Activated CD4-positive, CD25-positive, alpha-beta regulatory T cell treated with anti-CD3 and anti-CD28 coated beads, Interleukin-2, amount 50 U/mL, for 72 hours (primary cell): ENCODE results near the gene PGAP1.
"Not testable (repeated sequence)": the region's sequence is repeated elsewhere in the genome, so short reads cannot be mapped to it uniquely, and the experiment has no call there.

Experiments
- DNase-seq: peaks from one replicate; pipeline ENCODE4 v3.0.0; 2021

The PGAP1 gene

DNA sequence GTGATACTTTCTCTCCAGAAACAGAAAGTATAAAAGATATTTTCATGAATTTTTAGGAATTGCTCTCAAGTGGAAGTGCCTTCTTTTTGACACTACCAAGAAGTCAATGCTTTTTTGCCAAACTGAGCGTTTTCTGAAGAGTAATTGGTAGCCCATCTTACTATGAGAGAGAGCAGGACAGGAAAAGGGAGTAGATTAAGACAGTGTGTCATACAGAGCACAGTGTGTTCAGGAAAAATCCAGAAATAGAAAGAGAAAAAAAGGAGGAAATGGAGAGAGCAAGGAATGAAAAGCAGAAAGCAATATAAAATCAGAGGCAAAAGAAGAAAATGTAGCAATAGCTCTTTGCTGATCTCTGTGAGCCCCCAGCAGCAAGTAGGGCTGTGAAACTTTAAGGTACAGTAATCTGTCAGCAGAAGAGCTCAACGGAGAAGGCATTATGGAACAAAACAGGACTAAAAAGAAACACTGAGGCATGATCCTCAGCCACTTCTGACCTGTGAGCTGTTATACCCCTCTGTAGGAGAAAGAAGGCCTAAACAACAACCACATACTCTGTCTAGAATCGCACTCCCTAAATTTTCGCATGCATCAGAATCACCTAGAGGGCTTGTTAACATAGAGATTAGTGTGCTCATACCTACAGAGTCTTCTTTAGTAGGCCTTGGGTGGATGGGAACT, 15.0 kb upstream of the PGAP1 start:
- no peak for DNase-seq

- DNase-seq = no peak
Measured at GRCh38 chr2:196939371-196939770, 12.9 kb upstream of the PGAP1 start.

- DNase-seq = no peak
Measured at GRCh38 chr2:196935432-196935831, 8.9 kb upstream of the PGAP1 start.

- no peak for DNase-seq
Measured at GRCh38 chr2:196934672-196935071, 8.2 kb upstream of the PGAP1 start.

DNA sequence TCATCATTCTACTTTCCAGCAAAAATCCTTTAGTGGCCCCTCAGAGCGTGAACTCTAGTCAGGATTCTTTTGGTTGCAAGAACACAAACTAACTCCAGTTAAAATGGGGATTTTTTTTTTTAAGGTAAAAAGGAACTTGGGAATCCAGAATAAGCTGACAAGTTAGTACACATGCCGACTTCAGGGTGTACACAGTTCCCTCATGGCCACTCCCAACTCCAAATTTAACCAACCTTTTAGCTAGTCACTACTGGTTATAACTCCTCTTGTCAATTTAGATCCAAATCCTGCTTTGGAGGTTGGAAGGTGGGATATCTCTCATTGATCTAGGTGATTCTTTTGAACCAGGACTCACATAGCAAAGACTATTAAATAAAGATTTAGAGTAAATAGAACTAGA, 5.0 kb upstream of the PGAP1 start:
- DNase-seq = no peak

DNA sequence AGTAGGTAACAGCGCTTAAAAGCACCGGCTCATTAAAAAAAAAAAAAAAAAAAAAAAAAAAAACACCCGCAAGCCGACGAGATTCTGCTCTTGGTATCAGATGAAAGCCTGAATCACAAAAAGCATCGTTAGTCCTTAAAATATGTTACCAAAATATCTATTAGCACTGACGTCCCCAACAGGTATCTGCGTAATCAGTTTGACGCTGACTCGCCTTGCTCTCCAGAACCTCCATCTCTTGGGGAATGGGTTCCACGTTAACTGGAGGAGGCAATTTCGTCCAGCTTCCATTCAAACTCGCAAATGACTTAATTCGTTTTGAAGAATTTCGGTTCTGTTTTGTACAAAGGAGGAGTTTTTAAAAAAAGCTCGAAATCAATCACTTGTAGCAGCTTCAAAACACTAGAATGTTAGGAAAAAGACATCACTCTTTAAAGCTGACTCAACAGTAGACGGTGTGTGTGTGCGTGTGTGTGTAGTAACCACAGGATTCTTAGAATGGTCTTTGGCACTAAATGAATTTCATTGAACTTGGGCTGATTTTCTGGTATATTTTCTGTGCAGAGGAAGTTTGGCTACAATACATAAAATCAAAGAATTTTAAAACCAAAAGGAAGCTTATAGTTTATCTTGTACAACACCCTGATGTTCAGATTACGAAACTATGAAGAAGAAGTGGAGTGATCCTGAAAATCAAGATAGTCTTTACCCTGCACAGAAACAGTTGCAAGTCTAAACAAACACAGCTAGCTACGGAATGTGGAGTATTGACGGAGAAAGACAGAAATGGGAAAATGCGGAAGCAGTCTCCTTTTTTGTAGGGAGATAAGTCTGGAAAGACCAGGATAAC, 1.1 kb upstream of the PGAP1 start:
- DNase-seq = no peak

GRCh38 chr2:196925768-196926561, 542 bp downstream of the PGAP1 start:
- peak; percentile 45 for DNase-seq

DNA sequence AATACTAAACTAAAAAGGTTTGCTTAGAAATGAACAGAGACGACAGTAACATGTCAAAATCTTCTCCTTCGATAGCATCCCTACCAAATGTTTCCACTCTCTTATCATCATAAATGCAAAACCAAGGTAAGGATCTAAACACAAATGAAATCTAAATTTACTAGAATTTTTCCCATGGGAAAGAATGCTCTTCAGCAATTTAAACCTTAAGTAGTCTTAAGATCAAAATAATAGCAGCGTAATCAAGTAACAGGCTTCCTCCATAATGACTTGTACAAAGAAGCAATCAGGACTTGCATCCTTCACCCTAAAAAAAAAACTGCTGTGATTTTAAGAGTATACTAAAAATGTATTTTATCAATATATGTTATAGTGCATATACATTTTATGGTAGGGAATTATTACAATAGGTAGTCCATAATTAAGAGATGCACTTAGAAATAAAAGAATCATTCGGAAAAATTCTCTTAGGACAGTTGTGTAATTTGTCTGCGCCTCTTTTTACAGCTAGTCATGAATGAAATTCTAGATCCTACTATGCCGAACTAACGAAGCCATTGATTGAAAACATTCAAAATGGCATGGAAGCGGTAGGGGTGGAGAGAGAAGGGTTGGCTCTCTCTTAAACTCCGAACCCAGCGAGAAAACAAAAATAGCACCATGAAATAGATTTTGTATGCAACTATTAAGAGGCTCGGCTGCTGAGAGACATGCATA, 1.3 kb downstream of the PGAP1 start:
- no peak for DNase-seq

DNA sequence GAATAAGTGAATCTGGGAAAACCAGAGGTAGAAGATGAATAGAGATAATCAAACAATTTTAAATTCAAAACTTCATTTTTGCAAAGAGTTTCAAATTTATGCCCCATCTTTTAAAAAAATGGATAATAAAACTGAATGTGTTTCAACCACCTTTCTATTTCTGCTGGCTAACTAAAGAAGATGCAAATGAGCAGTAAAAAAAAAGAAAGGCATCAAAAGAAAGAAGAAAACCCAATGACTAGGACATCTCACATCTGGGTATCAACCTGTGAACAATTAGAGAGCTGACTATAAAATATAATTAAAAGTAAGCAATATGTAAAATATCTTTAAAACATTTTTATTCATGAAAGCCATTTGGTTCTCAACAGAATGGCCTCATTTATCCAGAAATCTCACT, 2.5 kb downstream of the PGAP1 start:
- DNase-seq = no peak

DNA sequence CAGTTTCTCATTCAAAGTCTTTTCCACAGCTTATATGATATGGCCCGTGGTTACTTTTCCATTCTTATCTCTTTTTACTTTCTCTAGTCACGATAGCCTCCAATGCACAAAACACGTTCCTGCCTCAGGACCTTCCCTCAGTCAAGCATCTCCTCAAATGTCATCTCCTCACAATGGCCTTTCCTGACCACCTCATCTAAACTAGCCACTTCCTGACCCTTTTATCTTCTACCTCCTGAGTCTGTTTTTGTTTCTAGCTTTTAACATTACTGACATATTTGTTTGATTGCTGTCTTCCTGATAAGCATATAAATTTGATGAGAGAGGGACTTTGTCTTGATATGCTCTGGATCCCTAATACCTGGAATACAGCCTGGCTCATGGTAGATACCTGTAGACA, 7.6 kb downstream of the PGAP1 start:
- DNase-seq = no peak

GRCh38 chr2:196917802-196918201, 8.7 kb downstream of the PGAP1 start:
- DNase-seq = no peak

GRCh38 chr2:196915507-196916189, 10.9 kb downstream of the PGAP1 start:
- no peak for DNase-seq

DNA sequence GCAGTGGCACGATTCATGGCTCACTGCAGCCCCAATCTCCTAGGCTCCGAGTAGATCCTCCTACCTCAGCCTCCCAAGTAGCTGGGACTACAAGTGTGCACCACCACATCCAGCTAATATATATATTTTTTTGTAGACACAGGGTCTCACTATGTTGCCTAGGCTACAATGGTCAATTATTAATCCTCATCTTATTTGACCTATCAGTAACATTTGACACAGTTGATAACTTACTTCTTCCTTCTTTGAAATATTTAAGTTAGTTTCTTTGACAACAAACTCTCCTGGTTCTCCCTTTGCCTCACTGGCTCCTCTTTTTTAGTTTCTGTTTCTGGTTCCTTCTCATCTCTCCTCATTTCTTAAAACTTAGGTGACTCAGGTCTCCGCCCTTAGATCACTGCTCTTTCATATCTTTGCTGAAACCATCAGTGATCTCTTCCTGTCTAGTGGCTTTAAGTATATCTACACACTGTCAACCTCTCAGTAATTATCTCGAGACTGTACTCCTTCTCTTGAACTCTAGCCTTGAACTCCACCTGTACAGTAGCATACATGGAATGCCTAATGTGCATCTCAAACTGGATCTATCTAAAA, 11.5 kb downstream of the PGAP1 start:
- DNase-seq = no peak

GRCh38 chr2:196913691-196914090, 12.8 kb downstream of the PGAP1 start:
- DNase-seq = no peak

- DNase-seq = not testable (repeated sequence)
Measured at GRCh38 chr2:196905365-196905764, 21.1 kb downstream of the PGAP1 start.

DNA sequence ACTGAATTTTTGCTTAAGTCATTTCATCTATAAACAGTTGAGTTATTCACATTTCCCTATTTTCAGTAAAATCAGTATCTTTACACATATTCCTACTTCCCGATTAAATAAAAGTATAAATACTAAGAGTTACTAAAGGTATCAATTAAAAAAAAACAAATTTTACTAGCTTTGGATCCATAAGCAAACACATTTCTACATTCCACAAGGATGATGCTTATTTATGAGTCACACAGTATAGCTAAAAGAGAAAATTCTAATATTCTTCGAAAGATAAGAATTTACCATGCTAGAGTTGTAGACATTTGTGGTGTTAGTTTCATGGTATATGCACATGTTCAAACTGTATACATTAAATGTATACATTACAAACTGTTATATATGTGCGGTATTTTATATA, 23.7 kb downstream of the PGAP1 start:
- no peak for DNase-seq

DNA sequence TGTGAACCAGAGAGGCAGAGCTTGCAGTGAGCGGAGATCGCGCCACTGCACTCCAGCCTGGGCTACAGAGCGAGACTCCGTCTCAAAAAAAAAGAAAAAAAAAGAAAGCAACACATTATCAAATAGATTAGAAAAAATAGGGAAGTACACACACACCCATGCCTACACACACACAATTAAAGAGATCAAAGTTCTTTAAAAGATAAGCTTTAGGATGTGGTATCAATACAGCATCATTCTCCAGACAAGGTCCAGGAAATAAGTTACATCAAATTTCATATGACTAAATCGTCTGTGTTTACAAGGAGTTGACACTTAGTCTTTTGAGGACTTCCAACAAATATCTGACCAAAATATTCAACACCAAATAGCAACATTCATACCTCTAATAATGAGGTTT, 25.7 kb downstream of the PGAP1 start:
- no peak for DNase-seq

DNA sequence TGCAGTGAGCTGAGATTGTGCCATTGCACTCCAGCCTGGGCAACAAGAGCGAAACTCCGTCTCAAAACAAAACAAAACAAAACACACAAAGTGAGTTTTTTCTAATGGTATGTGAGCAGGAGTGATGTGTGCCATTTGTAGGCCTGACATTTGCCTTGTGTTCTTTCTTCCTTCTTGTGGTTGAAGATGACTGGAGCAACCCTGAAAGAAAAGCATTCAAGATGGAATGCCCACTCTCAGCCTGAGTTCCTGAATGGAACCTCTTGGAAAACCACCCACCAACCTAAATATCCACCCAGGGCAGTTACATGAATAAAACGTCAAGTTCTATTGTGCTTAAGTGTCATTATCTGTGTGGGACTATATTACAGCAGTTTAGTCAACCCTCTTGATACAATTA, 26.5 kb downstream of the PGAP1 start:
- no peak for DNase-seq

DNA sequence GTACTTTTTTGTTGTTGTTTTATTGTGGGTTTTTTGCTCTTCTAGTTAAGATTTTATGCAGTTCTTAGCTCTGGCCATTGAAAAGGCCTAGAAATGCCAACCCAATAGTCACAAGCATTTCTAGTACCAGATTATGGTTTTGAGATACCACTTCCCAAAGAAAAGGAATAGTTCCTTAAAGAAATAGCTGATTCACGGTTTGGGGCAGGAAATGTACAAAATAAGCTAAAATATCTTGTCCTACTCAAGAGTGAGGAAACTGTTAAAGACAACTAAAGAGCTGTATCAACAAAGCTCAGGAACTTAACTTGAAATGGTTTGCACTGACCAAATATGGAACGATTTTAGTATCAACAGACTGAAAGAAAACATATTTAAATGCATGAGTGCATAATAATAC, 35.4 kb downstream of the PGAP1 start:
- no peak for DNase-seq

DNA sequence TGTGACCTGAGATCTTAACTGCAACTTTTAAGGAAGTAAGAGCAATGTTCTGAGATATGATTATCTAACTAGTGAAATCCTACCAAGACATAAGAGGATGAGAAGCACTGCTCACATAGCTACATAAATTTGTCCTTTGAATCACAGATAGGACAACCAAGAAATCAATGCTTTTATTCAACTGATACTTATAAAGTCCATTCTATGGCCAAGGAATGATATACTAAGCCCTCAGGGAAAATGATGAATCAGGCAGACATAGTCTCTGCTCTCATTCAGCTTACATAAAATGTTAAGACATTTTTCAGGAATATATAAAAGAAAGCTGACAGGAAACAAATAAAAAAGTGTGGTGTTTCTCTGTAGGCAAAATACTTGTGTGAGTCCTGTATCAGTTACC, 39.1 kb downstream of the PGAP1 start:
- DNase-seq = no peak

DNA sequence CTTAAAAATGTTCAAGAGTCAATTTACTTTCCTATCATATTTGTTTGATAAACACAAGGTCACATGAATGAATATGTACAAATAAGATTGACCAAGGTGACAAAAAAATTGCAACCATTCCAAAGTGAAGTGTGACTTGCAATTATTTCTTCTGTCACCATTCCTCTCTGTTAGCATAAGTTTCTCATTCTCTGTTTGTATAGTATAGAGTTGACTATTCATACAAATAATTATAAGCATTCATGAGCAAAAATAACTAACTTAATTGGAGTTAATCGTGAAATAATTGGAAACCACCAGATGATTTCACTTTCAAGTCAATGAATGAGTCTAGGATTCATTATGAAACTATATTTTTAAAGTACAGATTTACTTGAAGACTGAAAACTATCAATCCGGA, 42.1 kb downstream of the PGAP1 start:
- DNase-seq = no peak

- no peak for DNase-seq
Measured at GRCh38 chr2:196876364-196876763, 50.1 kb downstream of the PGAP1 start.
